GM10847 (cell line): ENCODE measurements around the gene RTN1.

Experiments used
- POLR2A ChIP-seq: IDR thresholded peaks from 2 replicates; pipeline ENCODE4 v1.6.1; 2011; ENCODE audit not compliant: insufficient read length; ENCODE audit errors: extremely low read depth

The RTN1 gene

GRCh38 chr14:59634617-59635016 lies 236.0 kb downstream of the RTN1 start:
- TF ChIP-seq POLR2A, result no peak

GRCh38 chr14:59633486-59633885 lies 237.1 kb downstream of the RTN1 start:
- TF ChIP-seq POLR2A, result no peak

- no peak for TF ChIP-seq POLR2A
These were observed 238.2 kb downstream of the RTN1 start for GRCh38 chr14:59632381-59632780.

- TF ChIP-seq POLR2A, result no peak
These were observed 239.3 kb downstream of the RTN1 start for GRCh38 chr14:59631237-59631636.

GRCh38 chr14:59630288-59630963 lies 240.2 kb downstream of the RTN1 start:
- no peak for TF ChIP-seq POLR2A

- TF ChIP-seq POLR2A, result no peak
These were observed 240.9 kb downstream of the RTN1 start for GRCh38 chr14:59629444-59630287.

- no peak for TF ChIP-seq POLR2A
These were observed 243.5 kb downstream of the RTN1 start for GRCh38 chr14:59627011-59627520.

- no peak for TF ChIP-seq POLR2A
These were observed 247.9 kb downstream of the RTN1 start for GRCh38 chr14:59622631-59623030.

- no peak for TF ChIP-seq POLR2A
These were observed 251.5 kb downstream of the RTN1 start for GRCh38 chr14:59619061-59619460.

GRCh38 chr14:59601056-59601455 lies 269.5 kb downstream of the RTN1 start:
- no peak for TF ChIP-seq POLR2A

GRCh38 chr14:59600211-59600945 lies 270.2 kb downstream of the RTN1 start:
- TF ChIP-seq POLR2A, result no peak

- TF ChIP-seq POLR2A, result no peak
These were observed 275.5 kb downstream of the RTN1 start for GRCh38 chr14:59595071-59595470.

GRCh38 chr14:59591641-59592370 lies 278.8 kb downstream of the RTN1 start:
- TF ChIP-seq POLR2A, result no peak

GRCh38 chr14:59588101-59588500 lies 282.5 kb downstream of the RTN1 start:
- no peak for TF ChIP-seq POLR2A
